Activated T-helper 1 cell treated with anti-CD3 and anti-CD28 coated beads, Interleukin-2, amount 50 U/mL, for 16 hours (primary cell): ENCODE measurements around the gene AKR1D1.
"Not testable (repeated sequence)": the region's sequence is repeated elsewhere in the genome, so short reads cannot be mapped to it uniquely, and the experiment has no call there.

Experiments
- DNase-seq, 2 donors: peaks; one replicate each; pipeline ENCODE4 v3.0.0-alpha.2; 2020; ENCODE audit warnings: low read depth in 1 of 2, low spot score in 1 of 2

The AKR1D1 gene

GRCh38 chr7:138076196-138076595, at the start of gene AKR1D1:
TSS of gene AKR1D1 (plus strand) at chr7:138076459. CDS start at chr7:138076519, 60 bp downstream.
- no peak for DNase-seq

GRCh38 chr7:138027100-138027499, 49.2 kb upstream of the AKR1D1 start:
- no peak for DNase-seq

- DNase-seq, result no peak
These were observed 47.1 kb upstream of the AKR1D1 start for GRCh38 chr7:138029126-138029525.

GRCh38 chr7:138029941-138030340, 46.3 kb upstream of the AKR1D1 start:
- DNase-seq, result no peak

- DNase-seq, result no peak
These were observed 45.4 kb upstream of the AKR1D1 start for GRCh38 chr7:138030679-138031351.

GRCh38 chr7:138032186-138032585, 44.1 kb upstream of the AKR1D1 start:
- no peak for DNase-seq

- no peak for DNase-seq
These were observed 43.5 kb upstream of the AKR1D1 start for GRCh38 chr7:138032770-138033169.

- DNase-seq, result no peak
These were observed 43.0 kb upstream of the AKR1D1 start for GRCh38 chr7:138033241-138033640.

GRCh38 chr7:138036135-138036534, 40.1 kb upstream of the AKR1D1 start:
- DNase-seq, result no peak

- DNase-seq, result not testable (repeated sequence)
These were observed 36.2 kb upstream of the AKR1D1 start for GRCh38 chr7:138040063-138040462.

GRCh38 chr7:138044897-138045296, 31.4 kb upstream of the AKR1D1 start:
- DNase-seq, result no peak

- DNase-seq, result no peak
These were observed 28.4 kb upstream of the AKR1D1 start for GRCh38 chr7:138047907-138048306.

GRCh38 chr7:138049505-138050116, 26.6 kb upstream of the AKR1D1 start:
- DNase-seq, result no peak

GRCh38 chr7:138051712-138052247, 24.5 kb upstream of the AKR1D1 start:
- not testable (repeated sequence) for DNase-seq

- no peak for DNase-seq
These were observed 23.6 kb upstream of the AKR1D1 start for GRCh38 chr7:138052696-138053095.

GRCh38 chr7:138055698-138056097, 20.6 kb upstream of the AKR1D1 start:
- DNase-seq, result not testable (repeated sequence)

- no peak for DNase-seq
These were observed 12.9 kb upstream of the AKR1D1 start for GRCh38 chr7:138063400-138063799.

- no peak for DNase-seq
These were observed 11.4 kb upstream of the AKR1D1 start for GRCh38 chr7:138064856-138065357.

GRCh38 chr7:138065827-138066226, 10.4 kb upstream of the AKR1D1 start:
- no peak for DNase-seq

- DNase-seq, result no peak
These were observed 9.3 kb upstream of the AKR1D1 start for GRCh38 chr7:138066954-138067394.

GRCh38 chr7:138067774-138068173, 8.5 kb upstream of the AKR1D1 start:
- DNase-seq, result no peak

GRCh38 chr7:138070908-138071307, 5.4 kb upstream of the AKR1D1 start:
- no peak for DNase-seq
